Caco-2 (cell line): ENCODE data around the gene NOL6. TPM values are rescaled to one million over a fixed set of nuclear protein-coding genes. Genes with fewer than 3 reads are reported as not detected.
"Not testable (repeated sequence)": the region's sequence is repeated elsewhere in the genome, so short reads cannot be mapped to it uniquely, and the experiment has no call there.

Experiments
- BruUV-seq: library from RNA; stranded (reverse); fragments of 400-500 nt; replicated peaks from 2 replicates; lab custom pipeline; 2021; lab: Mats Ljungman, UMichigan
- CTCF ChIA-PET: fragments of 300-600 bp; sonication (Branson Sonifier 250); formaldehyde crosslinking; loops from one replicate; lab custom pipeline; 2022; ENCODE audit warnings: antibody characterized with exemption; lab: Charles Lee
- POLR2A ChIA-PET: fragments of 300-600 bp; sonication (Branson Sonifier 250); formaldehyde crosslinking; loops from one replicate; lab custom pipeline; 2022; ENCODE audit warnings: antibody characterized with exemption; lab: Charles Lee
- DNase-seq, 2 experiments: peaks; one replicate each; pipeline versions ENCODE4 v3.0.0 to v3.0.0-alpha.2; 2020 to 2022
- H3K27me3 ChIP-seq: replicated peaks from 2 replicates; pipeline ENCODE4 v1.6.0; 2011; ENCODE audit warnings: low read length; ENCODE audit not compliant: control insufficient read depth, insufficient read depth
- H3K36me3 ChIP-seq: 2 replicates; pipeline ENCODE4 v1.5.1; 2011; ENCODE audit warnings: low read length; ENCODE audit not compliant: control insufficient read depth, insufficient read depth
- H3K4me1 ChIP-seq: fragments of 250-450 bp; sonication (Bioruptor Pico); 2 replicates; pipeline ENCODE4 v1.5.1; 2020; ENCODE audit warnings: mild to moderate bottlenecking
- H3K4me3 ChIP-seq: 2 replicates; pipeline ENCODE4 v1.5.1; 2011; ENCODE audit warnings: low read depth, mild to moderate bottlenecking, control low read depth, low read length
- H3K9me3 ChIP-seq: fragments of 250-450 bp; sonication (Bioruptor Pico); 2 replicates; pipeline ENCODE4 v1.5.1; 2020; ENCODE audit warnings: mild to moderate bottlenecking, moderate library complexity
- H3K27ac Mint-ChIP-seq: one replicate; pipeline ENCODE4 v1.8.0; 2022; ENCODE audit warnings: mixed read lengths; ENCODE audit not compliant: unreplicated experiment
- H3K27me3 Mint-ChIP-seq: one replicate; pipeline ENCODE4 v1.8.0; 2022; ENCODE audit warnings: mixed read lengths; ENCODE audit not compliant: insufficient read depth, unreplicated experiment
- H3K36me3 Mint-ChIP-seq: one replicate; pipeline ENCODE4 v1.8.0; 2022; ENCODE audit warnings: mild to moderate bottlenecking, mixed read lengths; ENCODE audit not compliant: insufficient read depth, unreplicated experiment
- H3K4me1 Mint-ChIP-seq: one replicate; pipeline ENCODE4 v1.8.0; 2022; ENCODE audit warnings: low read depth, mixed read lengths; ENCODE audit not compliant: unreplicated experiment
- H3K4me3 Mint-ChIP-seq: one replicate; pipeline ENCODE4 v1.8.0; 2022; ENCODE audit warnings: mild to moderate bottlenecking, moderate library complexity, mixed read lengths; ENCODE audit not compliant: unreplicated experiment
- H3K9me3 Mint-ChIP-seq: one replicate; pipeline ENCODE4 v1.8.0; 2022; ENCODE audit warnings: mixed read lengths; ENCODE audit not compliant: unreplicated experiment
- intact Hi-C: fragments of 100-400 bp; cut with micrococcal nuclease; formaldehyde crosslinking; loops from one replicate; pipeline ENCODE4 v1.10.0; 2022; ENCODE audit not compliant: unreplicated experiment
- total RNA-seq: library from RNA; stranded (reverse); gene quantifications from 2 replicates; pipeline ENCODE4 v1.2.3, GENCODE V29; 2022
- TF ChIP-seq, protein P1 (sequence below), 2 experiments: fragments of 200-600 bp in 1 of 2; IDR thresholded peaks; 1 replicate in 1 of 2; 2 replicates in 1 of 2; pipeline versions ENCODE4 v1.5.1 to v1.8.0; 2011 to 2022; ENCODE audit warnings: antibody characterized with exemption in 1 of 2, control low read depth in 1 of 2, inconsistent platforms in 1 of 2, low read depth in 1 of 2, low read length in 1 of 2, mild to moderate bottlenecking in 1 of 2, moderate library complexity in 1 of 2; ENCODE audit not compliant: insufficient read depth in 1 of 2, severe bottlenecking in 1 of 2, unreplicated experiment in 1 of 2

Gene NOL6
- total RNA-seq, 1 experiment from 2014 or later = 47.2 TPM

DNA sequence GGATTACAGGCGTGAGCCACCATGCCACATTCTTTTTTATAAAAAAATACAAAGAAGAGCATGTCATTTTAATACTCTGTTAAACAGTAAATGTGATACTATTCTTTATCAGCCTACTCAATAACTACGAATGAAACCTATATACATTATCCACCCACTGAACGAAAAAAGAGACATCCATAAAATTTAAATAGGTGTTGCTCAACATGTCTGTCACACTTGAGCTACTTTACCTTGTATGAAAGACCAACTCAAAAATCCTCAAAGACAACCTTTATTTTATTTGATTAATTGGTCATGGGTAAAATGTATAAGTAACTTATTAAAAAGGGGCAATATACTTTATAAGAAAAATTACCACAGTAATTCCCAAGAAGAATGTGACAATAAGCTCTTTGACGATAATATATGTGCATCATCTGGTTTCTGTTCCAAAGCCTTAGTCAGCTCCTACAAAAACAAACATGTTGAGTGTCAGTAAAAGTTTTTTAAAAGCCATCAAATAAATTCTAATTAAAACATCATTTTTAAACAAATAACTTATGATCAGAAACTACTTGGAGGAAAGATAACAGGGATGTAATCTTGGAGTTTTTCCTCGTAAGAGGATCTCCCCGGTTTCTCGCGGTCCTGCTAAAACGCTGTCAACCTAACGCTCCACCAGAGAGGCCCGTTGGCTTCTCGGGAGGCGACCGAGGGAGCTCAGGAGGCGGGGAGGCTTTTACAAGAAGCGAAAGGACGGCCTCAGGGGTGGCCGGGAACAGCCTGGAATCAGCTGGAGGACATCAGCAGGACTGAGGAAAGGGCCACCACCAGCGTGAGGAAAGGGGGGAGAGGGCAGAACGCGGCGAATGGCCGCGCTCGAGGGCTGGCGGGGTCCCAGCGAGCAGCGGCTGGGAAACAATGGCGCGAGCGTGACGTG lies 36.8 kb upstream of the NOL6 start:
- H3K36me3 Mint-ChIP-seq = peaks cover 9% of the 10 kb centered on the region
- no peaks in the 10 kb centered on the region for H3K27me3 ChIP-seq
- TF ChIP-seq, protein P1, sequence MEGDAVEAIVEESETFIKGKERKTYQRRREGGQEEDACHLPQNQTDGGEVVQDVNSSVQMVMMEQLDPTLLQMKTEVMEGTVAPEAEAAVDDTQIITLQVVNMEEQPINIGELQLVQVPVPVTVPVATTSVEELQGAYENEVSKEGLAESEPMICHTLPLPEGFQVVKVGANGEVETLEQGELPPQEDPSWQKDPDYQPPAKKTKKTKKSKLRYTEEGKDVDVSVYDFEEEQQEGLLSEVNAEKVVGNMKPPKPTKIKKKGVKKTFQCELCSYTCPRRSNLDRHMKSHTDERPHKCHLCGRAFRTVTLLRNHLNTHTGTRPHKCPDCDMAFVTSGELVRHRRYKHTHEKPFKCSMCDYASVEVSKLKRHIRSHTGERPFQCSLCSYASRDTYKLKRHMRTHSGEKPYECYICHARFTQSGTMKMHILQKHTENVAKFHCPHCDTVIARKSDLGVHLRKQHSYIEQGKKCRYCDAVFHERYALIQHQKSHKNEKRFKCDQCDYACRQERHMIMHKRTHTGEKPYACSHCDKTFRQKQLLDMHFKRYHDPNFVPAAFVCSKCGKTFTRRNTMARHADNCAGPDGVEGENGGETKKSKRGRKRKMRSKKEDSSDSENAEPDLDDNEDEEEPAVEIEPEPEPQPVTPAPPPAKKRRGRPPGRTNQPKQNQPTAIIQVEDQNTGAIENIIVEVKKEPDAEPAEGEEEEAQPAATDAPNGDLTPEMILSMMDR (IDR thresholded peaks at IDR 0.05; ENCODE audit: insufficient read depth in 1 of 2, low read depth in 1 of 2, low read length in 1 of 2, severe bottlenecking in 1 of 2, unreplicated experiment in 1 of 2) = no peak
- no peaks in the 10 kb centered on the region for H3K36me3 ChIP-seq
- CTCF ChIA-PET = interaction anchor here (0.8 kb wide), 1 partner anchor 10 kb away, joined by 3 read pairs; no protein-coding TSS in a partner anchor
- POLR2A ChIA-PET = interaction anchor here (0.6 to 1.3 kb wide), 4 partner anchors 37 to 1561 kb away, joined by 3 to 9 read pairs (median 3); partner anchors contain the start of genes AQP3 and NOL6
- peaks cover 37% of the 10 kb centered on the region for H3K4me1 Mint-ChIP-seq
- H3K27ac Mint-ChIP-seq = peak overlapping the region; percentile 100
- peaks cover 6% of the 10 kb centered on the region for H3K9me3 Mint-ChIP-seq
- H3K4me3 Mint-ChIP-seq = peak overlapping the region; percentile 99
- intact Hi-C loops = no loop called here
- no peaks in the 10 kb centered on the region for H3K9me3 ChIP-seq
- TSS peak; percentile 61 for BruUV-seq
- H3K4me3 ChIP-seq = peak overlapping the region; percentile 43
- peak; percentile 68 to 72 for DNase-seq
- H3K4me1 ChIP-seq = peaks cover 35% of the 10 kb centered on the region
- no peaks in the 10 kb centered on the region for H3K27me3 Mint-ChIP-seq

DNA sequence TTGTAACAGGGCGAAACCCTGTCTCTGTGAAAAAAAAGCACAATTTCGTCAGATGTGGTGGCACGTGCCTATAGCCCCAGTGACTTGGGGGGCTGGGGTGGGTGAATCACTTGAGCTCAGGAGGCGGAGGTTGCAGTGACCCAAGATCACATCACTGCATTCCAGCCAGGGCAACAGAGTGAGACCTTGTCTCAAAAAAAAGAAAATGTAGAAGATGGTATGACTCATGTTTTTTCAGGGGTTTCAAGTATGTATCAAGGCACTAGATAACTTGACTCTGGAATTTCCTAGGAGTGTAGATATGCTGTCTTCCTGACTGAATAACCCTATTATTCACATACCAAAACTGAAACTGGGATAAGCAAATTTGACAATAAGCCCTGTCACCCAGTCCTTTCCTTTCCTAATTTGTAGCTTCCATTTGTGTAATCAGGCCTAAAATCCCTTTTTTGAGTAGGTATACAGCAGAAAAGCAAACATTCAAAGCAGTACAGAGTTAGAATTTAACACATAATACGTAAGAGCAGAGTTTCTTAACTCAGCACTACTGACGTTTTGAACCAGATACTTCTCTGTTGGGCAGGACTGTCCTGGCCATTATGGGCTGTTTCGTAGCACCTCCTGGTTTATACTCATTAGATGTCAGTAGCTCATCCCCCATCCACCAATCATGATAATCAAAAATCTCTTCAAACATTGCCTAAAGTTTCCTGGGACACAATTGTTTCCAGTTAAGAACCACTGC lies 33.1 kb upstream of the NOL6 start:
- H3K9me3 Mint-ChIP-seq = no peaks in the 10 kb centered on the region
- ChIA-PET POLR2A (interaction anchor here (1.0 kb wide), 1 partner anchor 33 kb away, joined by 3 read pairs; the partner anchor contains the start of gene NOL6), CTCF (interaction anchor here (0.7 to 1.2 kb wide), 5 partner anchors 21 to 92 kb away, joined by 3 to 5 read pairs (median 3); partner anchors contain the start of gene AQP3)
- TF ChIP-seq, protein P1 (IDR thresholded peaks at IDR 0.05; ENCODE audit: insufficient read depth in 1 of 2, low read depth in 1 of 2, low read length in 1 of 2, severe bottlenecking in 1 of 2, unreplicated experiment in 1 of 2) = no peak
- Histone ChIP-seq H3K9me3 (no peaks in the 10 kb centered on the region), H3K27me3 (no peaks in the 10 kb centered on the region), H3K4me3 (no peak overlapping the region), H3K36me3 (no peaks in the 10 kb centered on the region), H3K4me1 (peaks cover 16% of the 10 kb centered on the region; the same call in 1 of the 2 replicates)
- H3K4me3 Mint-ChIP-seq = peak overlapping the region; percentile 63
- intact Hi-C loops = no loop called here
- DNase-seq = peak; percentile 76 to 91
- peak overlapping the region; percentile 97 for H3K27ac Mint-ChIP-seq
- no peaks in the 10 kb centered on the region for H3K27me3 Mint-ChIP-seq
- peaks cover 9% of the 10 kb centered on the region for H3K36me3 Mint-ChIP-seq
- H3K4me1 Mint-ChIP-seq = peaks cover 18% of the 10 kb centered on the region
- no TSS peak for BruUV-seq

DNA sequence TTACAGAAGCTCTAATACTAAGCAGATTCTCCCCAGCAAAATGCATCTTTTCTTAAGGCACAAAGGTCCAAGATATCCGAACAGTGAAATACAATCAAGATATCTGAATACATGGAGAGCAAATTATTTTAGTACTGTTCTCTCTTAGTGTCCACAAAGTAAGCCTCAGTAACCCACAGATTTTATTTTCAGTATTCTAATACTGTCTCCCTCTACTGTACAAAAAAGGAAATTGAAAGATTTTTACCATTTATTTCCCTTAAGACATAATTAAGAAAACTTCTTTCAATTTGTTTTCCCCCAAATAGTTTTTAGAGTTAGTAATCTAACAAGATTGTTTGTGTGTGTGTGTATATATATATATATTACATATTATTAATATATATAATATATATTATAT lies 24.7 kb upstream of the NOL6 start:
- Histone ChIP-seq H3K27me3 (no peaks in the 10 kb centered on the region), H3K9me3 (no peaks in the 10 kb centered on the region), H3K36me3 (no peaks in the 10 kb centered on the region), H3K4me3 (no peak overlapping the region), H3K4me1 (0 out of 2 replicates have a peak, but pooled peaks cover 3% of the 10 kb centered on the region)
- Mint-ChIP-seq H3K36me3 (no peaks in the 10 kb centered on the region), H3K4me1 (peaks cover 8% of the 10 kb centered on the region), H3K4me3 (no peak overlapping the region), H3K27me3 (no peaks in the 10 kb centered on the region), H3K9me3 (no peaks in the 10 kb centered on the region), H3K27ac (no peak overlapping the region)
- ChIA-PET CTCF (no interaction called here), POLR2A (no interaction called here)
- TF ChIP-seq, protein P1 (IDR thresholded peaks at IDR 0.05; ENCODE audit: insufficient read depth in 1 of 2, low read depth in 1 of 2, low read length in 1 of 2, severe bottlenecking in 1 of 2, unreplicated experiment in 1 of 2) = peak; percentile 25 to 27
- DNase-seq = no peak
- intact Hi-C loops = no loop called here
- BruUV-seq = no TSS peak

DNA sequence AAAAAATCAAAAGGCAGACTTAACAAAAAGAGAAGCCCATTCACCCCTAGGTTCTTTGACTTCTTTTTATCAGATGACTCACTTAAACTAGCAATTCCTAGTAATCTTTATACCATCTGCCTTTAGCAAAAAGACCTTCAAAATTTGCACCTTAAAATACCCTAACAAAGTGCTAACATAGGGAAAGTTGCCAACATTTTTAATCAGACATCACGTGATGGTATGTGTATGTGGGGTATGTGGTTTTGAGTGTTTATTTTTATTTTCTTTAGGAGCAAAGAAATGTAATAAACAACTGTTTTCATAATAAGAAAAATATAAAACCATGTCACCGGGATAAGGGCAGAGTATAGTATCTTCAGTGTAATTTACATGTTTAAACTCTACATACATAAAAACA lies 20.1 kb upstream of the NOL6 start:
- H3K27me3 Mint-ChIP-seq, CTCF ChIA-PET, H3K4me1 ChIP-seq, H3K4me3 Mint-ChIP-seq, H3K27me3 ChIP-seq, DNase-seq, BruUV-seq, intact Hi-C loops, H3K9me3 ChIP-seq, H3K4me3 ChIP-seq, H3K27ac Mint-ChIP-seq, H3K36me3 Mint-ChIP-seq, H3K9me3 Mint-ChIP-seq, POLR2A ChIA-PET, H3K36me3 ChIP-seq: not testable (repeated sequence)
- H3K4me1 Mint-ChIP-seq = peaks cover 14% of the 10 kb centered on the region
